HepG2 (cell line): ENCODE measurements around the gene SLC25A47. TPM values are rescaled to one million over a fixed set of nuclear protein-coding genes. Genes with fewer than 3 reads are reported as not detected.

Experiments used
- EEA1 ChIP-seq: sonication (generic); formaldehyde crosslinking; IDR thresholded peaks from 2 replicates; pipeline ENCODE4 v1.5.1; 2020; ENCODE audit warnings: mild to moderate bottlenecking, missing genetic modification reagents, borderline replicate concordance
- FOXA3 ChIP-seq: IDR thresholded peaks from 2 replicates; pipeline ENCODE4 v1.6.1; 2016; ENCODE audit warnings: missing genetic modification reagents, missing compliant biosample characterization
- HIVEP1 ChIP-seq: sonication (generic); formaldehyde crosslinking; IDR thresholded peaks from 2 replicates; pipeline ENCODE4 v1.4.0; 2020; ENCODE audit warnings: mild to moderate bottlenecking, missing genetic modification reagents
- JUN ChIP-seq: sonication (generic); formaldehyde crosslinking; IDR thresholded peaks from 2 replicates; pipeline ENCODE4 v1.4.0; 2020; ENCODE audit warnings: mild to moderate bottlenecking, missing genetic modification reagents
- SYNCRIP ChIP-seq: fragments of 200-400 bp; formaldehyde crosslinking; IDR thresholded peaks from 2 replicates; pipeline ENCODE4 v1.6.1; 2018; ENCODE audit warnings: mild to moderate bottlenecking, low read depth, low read length; ENCODE audit not compliant: insufficient read depth
- TAF1 ChIP-seq: sonication (generic); formaldehyde crosslinking; IDR thresholded peaks from 2 replicates; pipeline ENCODE4 v1.4.0; 2020; ENCODE audit warnings: missing genetic modification reagents
- ZBTB10 ChIP-seq: sonication (generic); formaldehyde crosslinking; IDR thresholded peaks from 2 replicates; pipeline ENCODE4 v1.4.0; 2020; ENCODE audit warnings: missing genetic modification reagents, borderline replicate concordance
- ZBTB25 ChIP-seq: IDR thresholded peaks from 2 replicates; pipeline ENCODE4 v1.6.1; 2018; ENCODE audit warnings: missing genetic modification reagents
- ZC3H13 ChIP-seq: sonication (generic); formaldehyde crosslinking; IDR thresholded peaks from 2 replicates; pipeline ENCODE4 v1.8.1; 2023; ENCODE audit warnings: mild to moderate bottlenecking, missing genetic modification reagents, moderate library complexity
- ZFAT ChIP-seq: sonication (generic); formaldehyde crosslinking; conservative IDR thresholded peaks from 2 replicates; pipeline ENCODE4 v1.8.1; 2023; ENCODE audit warnings: missing genetic modification reagents, inconsistent platforms
- ZHX2 ChIP-seq, 2 experiments: sonication (generic) in 1 of 2; formaldehyde crosslinking in 1 of 2; IDR thresholded peaks; 2 replicates each; pipeline versions ENCODE4 v1.6.1 to v1.9.0; 2014 to 2022; ENCODE audit warnings: antibody characterized with exemption in 1 of 2, borderline replicate concordance in 1 of 2, inconsistent platforms in 1 of 2, low read depth in 1 of 2, missing genetic modification reagents in 1 of 2
- ZNF329 ChIP-seq: sonication (generic); formaldehyde crosslinking; IDR thresholded peaks from 2 replicates; pipeline ENCODE4 v1.9.0; 2021; ENCODE audit warnings: low read depth, mild to moderate bottlenecking, missing genetic modification reagents
- polyA plus RNA-seq, 8 experiments: library from polyadenylated mRNA; depleted of rRNA in 3 of 8; stranded (reverse) in 7 of 8; unstranded in 1 of 8; fragments of >200 nt; fragmentation: Illumina TruSeq in 4 of 8; extraction: Trizol in 4 of 8; gene quantifications; 2 replicates each; pipeline versions ENCODE4 v1.2.1 to v1.2.3, GENCODE V29; 2011 to 2016; ENCODE audit warnings: low read depth in 4 of 8, missing spikeins in 1 of 8, mixed read lengths in 1 of 8; ENCODE audit not compliant: insufficient read depth in 1 of 8
- total RNA-seq, 5 experiments: library from RNA; depleted of rRNA; stranded (reverse); fragments of >200 nt; fragmentation: Illumina TruSeq; extraction: Trizol; gene quantifications; 2 replicates each; pipeline ENCODE4 v1.2.3, GENCODE V29; 2016; ENCODE audit warnings: low read depth in 1 of 5
- TF ChIP-seq, protein P1 (sequence below): sonication (generic); formaldehyde crosslinking; IDR thresholded peaks from 2 replicates; pipeline ENCODE4 v1.8.0; 2022; ENCODE audit warnings: mild to moderate bottlenecking, missing genetic modification reagents; ENCODE audit not compliant: insufficient replicate concordance
- TF ChIP-seq, protein P2 (sequence below): sonication (generic); formaldehyde crosslinking; IDR thresholded peaks from 2 replicates; pipeline ENCODE4 v1.9.0; 2021; ENCODE audit warnings: missing genetic modification reagents, mild to moderate bottlenecking, borderline replicate concordance

Gene SLC25A47
- total and polyA plus RNA-seq, 2 of the 13 experiments (the other 11 are each of a cell fraction or from before 2014, with no cell fraction given) = 1.0 to 1.7 TPM

GRCh38 chr14:100306998-100307765, 16.0 kb upstream of the SLC25A47 start (continued):
- TF ChIP-seq ZBTB25 (no peak), SYNCRIP (no peak), TAF1 (peak; percentile 31), HIVEP1 (no peak), EEA1 (CRISPR knock-in tag) (peak; percentile 60; the same call in 1 of the 2 replicates), JUN (no peak), ZNF329 (no peak), FOXA3 (CRISPR knock-in tag) (no peak), ZFAT (CRISPR knock-in tag) (no peak), ZC3H13 (CRISPR knock-in tag) (no peak), ZHX2 (IDR thresholded peaks at IDR 0.05; ENCODE audit: low read depth) (no peak), ZHX2 (CRISPR knock-in tag; IDR thresholded peaks at IDR 0.05; ENCODE audit: borderline replicate concordance) (no peak), ZBTB10 (CRISPR knock-in tag) (no peak; the same call in 1 of the 2 replicates)
- TF ChIP-seq, protein P1, sequence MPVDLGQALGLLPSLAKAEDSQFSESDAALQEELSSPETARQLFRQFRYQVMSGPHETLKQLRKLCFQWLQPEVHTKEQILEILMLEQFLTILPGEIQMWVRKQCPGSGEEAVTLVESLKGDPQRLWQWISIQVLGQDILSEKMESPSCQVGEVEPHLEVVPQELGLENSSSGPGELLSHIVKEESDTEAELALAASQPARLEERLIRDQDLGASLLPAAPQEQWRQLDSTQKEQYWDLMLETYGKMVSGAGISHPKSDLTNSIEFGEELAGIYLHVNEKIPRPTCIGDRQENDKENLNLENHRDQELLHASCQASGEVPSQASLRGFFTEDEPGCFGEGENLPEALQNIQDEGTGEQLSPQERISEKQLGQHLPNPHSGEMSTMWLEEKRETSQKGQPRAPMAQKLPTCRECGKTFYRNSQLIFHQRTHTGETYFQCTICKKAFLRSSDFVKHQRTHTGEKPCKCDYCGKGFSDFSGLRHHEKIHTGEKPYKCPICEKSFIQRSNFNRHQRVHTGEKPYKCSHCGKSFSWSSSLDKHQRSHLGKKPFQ = no peak
- TF ChIP-seq, protein P2, sequence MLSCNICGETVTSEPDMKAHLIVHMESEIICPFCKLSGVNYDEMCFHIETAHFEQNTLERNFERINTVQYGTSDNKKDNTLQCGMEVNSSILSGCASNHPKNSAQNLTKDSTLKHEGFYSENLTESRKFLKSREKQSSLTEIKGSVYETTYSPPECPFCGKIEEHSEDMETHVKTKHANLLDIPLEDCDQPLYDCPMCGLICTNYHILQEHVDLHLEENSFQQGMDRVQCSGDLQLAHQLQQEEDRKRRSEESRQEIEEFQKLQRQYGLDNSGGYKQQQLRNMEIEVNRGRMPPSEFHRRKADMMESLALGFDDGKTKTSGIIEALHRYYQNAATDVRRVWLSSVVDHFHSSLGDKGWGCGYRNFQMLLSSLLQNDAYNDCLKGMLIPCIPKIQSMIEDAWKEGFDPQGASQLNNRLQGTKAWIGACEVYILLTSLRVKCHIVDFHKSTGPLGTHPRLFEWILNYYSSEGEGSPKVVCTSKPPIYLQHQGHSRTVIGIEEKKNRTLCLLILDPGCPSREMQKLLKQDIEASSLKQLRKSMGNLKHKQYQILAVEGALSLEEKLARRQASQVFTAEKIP (CRISPR knock-in tag) = no peak
